Urinary bladder (tissue), 4 donors: ENCODE results near the gene FHL1. TPM values are rescaled to one million over a fixed set of nuclear protein-coding genes. Genes with fewer than 3 reads are reported as not detected.

ENCODE experiments used
- DNase-seq: peaks from one replicate; pipeline ENCODE4 v3.0.0-alpha.2; 2015; ENCODE audit errors: extremely low spot score
- H3K27ac ChIP-seq: one replicate; pipeline ENCODE4 v1.5.1; 2013; ENCODE audit warnings: low read depth, mild to moderate bottlenecking, moderate library complexity
- H3K36me3 ChIP-seq: one replicate; pipeline ENCODE4 v1.6.1; 2013; ENCODE audit warnings: mild to moderate bottlenecking, moderate library complexity; ENCODE audit not compliant: insufficient read depth
- H3K4me1 ChIP-seq: one replicate; pipeline ENCODE4 v1.6.1; 2013; ENCODE audit warnings: mild to moderate bottlenecking, moderate library complexity; ENCODE audit not compliant: insufficient read depth
- H3K4me3 ChIP-seq: one replicate; pipeline ENCODE4 v1.5.1; 2013; ENCODE audit warnings: low read depth, low read length
- WGBS: extraction: QIAGEN DNeasy Blood & Tissue Kit; methylation state at CpG from one replicate; pipeline ENCODE4 v1.1.7; 2013; 5-methylcytosine and 5-hydroxymethylcytosine counted together
- polyA plus RNA-seq: library from polyadenylated mRNA; stranded (reverse); fragments of 200-250 nt; gene quantifications from one replicate; pipeline ENCODE4 v1.2.3, GENCODE V29; 2013
- total RNA-seq: library from RNA; depleted of rRNA; stranded (reverse); fragments of >200 nt; gene quantifications from one replicate; pipeline ENCODE4 v1.2.3, GENCODE V29; 2014
- donor health status: healthy with polysubstance abuse.
- donor health status: healthy.

The FHL1 gene
- total and polyA plus RNA-seq, 2 donors, result 578 to 736 TPM

DNA sequence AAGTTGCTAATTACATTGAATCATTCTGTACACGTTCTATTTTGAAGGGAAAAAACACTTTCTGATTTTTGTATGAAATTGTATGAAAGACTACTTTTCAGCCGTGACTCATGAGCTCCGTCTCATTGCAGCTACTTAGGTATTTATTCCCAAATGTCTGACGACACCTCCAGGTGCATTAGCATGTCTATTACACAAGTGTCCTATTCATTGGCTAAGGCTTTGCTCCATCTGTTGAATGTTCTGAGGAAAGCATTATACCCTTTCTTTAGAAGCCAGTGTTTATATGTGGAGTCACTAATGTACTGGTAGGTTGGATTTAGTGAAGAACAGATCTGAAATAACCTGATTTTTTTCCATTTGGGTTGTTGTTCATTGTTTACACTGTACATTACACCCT, 52.0 kb downstream of the FHL1 start:
- H3K4me1 ChIP-seq, result no peaks in the 10 kb centered on the region
- WGBS, result 40% methylated on average over 4 of the region's 4 CpGs
- no peak overlapping the region for H3K4me3 ChIP-seq
- no peaks in the 10 kb centered on the region for H3K36me3 ChIP-seq
- DNase-seq, result no peak
- no peak overlapping the region for H3K27ac ChIP-seq

DNA sequence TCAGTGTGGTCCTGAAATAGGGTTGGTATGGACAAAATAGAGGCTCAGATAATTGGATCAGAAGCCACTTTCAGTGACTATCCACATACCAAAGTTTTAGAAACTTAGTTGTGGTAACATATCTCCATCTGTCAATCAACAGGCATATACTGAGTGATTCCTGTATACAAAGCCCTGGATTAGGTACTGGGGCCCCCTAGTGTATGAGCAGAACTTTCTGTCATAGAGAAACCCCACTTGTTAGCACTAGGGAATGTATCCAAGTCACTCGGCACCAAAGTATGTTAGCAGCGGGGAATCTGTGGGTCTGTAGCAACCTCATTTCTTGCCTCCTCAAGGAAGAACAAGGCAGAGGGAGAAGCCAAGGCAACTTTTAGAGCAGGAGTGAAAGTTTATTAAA, 53.1 kb downstream of the FHL1 start:
- 22% methylated on average over 2 of the region's 2 CpGs for WGBS
- H3K36me3 ChIP-seq, result no peaks in the 10 kb centered on the region
- no peak overlapping the region for H3K4me3 ChIP-seq
- DNase-seq, result no peak
- no peak overlapping the region for H3K27ac ChIP-seq
- no peaks in the 10 kb centered on the region for H3K4me1 ChIP-seq

DNA sequence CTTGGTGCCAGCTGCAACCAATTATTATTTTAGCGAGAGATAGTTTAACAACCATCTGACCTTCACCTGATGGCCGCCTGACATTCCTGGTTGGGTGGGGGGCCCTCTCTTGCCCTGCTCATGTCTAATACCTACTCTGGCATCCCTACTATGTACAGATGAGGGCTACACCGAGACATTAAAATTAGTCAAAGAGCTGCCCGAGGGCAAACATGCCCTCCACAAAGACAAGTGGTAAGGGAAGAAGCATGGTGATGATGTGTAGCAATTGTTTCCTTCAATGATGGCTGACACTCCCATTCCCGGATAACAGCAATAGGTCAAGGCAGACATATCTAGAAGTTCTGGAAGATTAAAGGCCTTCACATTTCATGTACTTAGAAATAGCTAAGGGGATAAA, 54.3 kb downstream of the FHL1 start:
- no peaks in the 10 kb centered on the region for H3K36me3 ChIP-seq
- WGBS, result 54% methylated on average over 5 of the region's 5 CpGs
- no peak overlapping the region for H3K4me3 ChIP-seq
- no peak overlapping the region for H3K27ac ChIP-seq
- no peaks in the 10 kb centered on the region for H3K4me1 ChIP-seq
- DNase-seq, result no peak

DNA sequence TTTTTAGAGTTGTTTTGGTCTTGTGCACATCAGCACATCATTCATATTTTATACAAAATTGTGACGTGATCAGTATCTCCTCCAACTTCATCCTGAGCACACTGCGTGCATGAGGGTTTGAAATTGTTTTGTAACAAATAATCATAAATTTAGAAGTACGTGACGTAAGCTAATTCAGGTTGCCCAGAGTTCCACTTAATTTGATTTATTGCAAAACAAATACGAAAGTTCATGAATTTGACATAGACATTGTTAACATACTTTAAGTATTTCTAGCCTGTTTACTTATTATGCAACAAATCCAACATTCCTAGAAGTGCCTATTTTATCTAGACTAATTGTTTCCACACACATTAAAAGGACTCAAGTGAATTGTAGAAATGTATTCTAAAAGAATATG, 55.6 kb downstream of the FHL1 start:
- no peaks in the 10 kb centered on the region for H3K4me1 ChIP-seq
- WGBS, result 22% methylated on average over 5 of the region's 5 CpGs
- no peak for DNase-seq
- H3K36me3 ChIP-seq, result no peaks in the 10 kb centered on the region
- H3K4me3 ChIP-seq, result no peak overlapping the region
- H3K27ac ChIP-seq, result no peak overlapping the region

DNA sequence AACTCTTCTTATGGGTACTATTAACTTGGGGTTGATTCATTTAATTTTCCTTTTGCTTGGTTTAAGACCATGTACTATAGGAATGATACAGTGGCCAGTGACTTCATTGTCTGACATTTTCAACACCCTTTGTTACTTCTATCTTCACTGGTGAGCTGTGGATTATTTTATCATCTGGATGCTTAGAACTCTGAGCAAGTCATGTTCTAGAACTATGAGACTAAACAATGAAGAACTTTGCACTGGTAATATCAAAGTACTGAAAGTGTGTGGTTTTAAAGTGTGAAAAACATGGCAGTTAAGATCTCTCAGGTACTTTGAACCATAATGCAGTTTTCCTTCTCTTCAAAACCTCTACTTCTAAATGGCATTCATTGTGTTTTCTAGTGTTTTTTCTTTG, 56.1 kb downstream of the FHL1 start:
- Histone ChIP-seq H3K27ac (no peak overlapping the region), H3K4me1 (no peaks in the 10 kb centered on the region), H3K36me3 (no peaks in the 10 kb centered on the region), H3K4me3 (no peak overlapping the region)
- DNase-seq, result no peak

DNA sequence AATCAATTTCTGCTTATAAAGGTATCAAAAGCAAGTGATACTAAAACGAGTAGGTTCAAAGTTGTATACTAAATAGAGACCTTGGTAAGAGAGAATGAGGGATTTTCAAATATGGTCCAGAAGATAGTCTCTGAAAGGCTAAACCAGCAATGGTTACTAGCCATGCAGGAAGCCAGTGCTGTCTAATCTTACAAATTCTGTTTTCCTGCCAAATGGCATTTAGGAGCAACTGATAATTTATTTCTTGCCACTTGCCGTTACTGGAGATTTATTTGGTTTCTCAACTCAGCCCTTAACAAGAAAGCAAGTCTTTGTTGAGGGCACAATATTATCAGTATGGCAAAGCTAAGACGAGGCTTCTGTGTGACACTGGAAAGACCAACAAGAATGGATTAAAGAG, 56.6 kb downstream of the FHL1 start:
- Histone ChIP-seq H3K36me3 (no peaks in the 10 kb centered on the region), H3K4me1 (no peaks in the 10 kb centered on the region), H3K4me3 (no peak overlapping the region), H3K27ac (no peak overlapping the region)
- 19% methylated on average over 3 of the region's 3 CpGs for WGBS
- no peak for DNase-seq

DNA sequence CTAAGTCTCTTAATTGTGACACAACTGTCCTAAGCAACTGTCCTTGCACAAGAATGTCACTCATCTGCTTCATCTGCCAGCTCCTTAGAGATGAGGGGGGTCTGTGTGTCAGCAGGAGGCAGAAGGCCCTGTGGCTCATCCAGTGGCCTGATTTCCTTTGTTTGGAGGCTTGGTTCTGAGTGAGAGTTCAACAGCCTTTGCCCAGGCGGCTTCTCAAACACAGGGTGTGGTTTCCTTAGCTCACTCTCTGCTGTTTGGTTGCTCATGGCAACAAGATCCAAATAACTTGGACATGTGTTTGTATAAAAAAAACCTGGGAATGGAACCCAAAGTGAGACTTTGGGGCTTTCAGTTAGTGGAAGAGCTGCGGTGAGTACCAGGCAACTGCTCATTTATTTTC, 57.2 kb downstream of the FHL1 start:
- H3K4me3 ChIP-seq, result no peak overlapping the region
- WGBS, result 10% methylated on average over 2 of the region's 2 CpGs
- no peak for DNase-seq
- no peaks in the 10 kb centered on the region for H3K36me3 ChIP-seq
- H3K27ac ChIP-seq, result no peak overlapping the region
- no peaks in the 10 kb centered on the region for H3K4me1 ChIP-seq

DNA sequence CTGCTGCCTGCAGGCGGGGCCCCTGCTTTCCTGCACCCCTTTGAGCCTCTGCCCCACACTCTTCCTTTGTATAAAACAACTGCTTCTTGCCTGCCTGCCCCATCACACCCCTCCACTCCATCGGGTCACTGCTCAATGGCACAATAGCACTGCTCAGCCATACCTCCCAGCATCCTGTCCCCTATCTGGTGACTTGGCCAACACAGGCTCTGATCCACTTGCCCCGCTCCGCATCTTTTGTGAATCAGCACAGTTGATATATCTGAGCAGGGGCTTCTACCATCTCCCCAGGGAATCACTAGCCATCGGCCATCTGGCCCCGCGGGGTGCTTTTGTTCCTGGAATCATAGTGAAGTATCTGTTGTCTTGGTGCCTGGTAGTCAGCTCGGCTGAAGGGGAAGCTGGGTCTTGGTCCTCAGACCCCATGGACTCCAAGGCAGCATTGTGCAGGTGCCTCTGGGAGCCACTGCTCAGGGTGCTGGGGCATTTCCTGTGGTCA, 58.6 kb downstream of the FHL1 start:
- Histone ChIP-seq H3K4me3 (no peak overlapping the region), H3K4me1 (no peaks in the 10 kb centered on the region), H3K27ac (no peak overlapping the region), H3K36me3 (peaks cover 3% of the 10 kb centered on the region)
- 64% methylated on average over 8 of the region's 8 CpGs for WGBS
- no peak for DNase-seq

DNA sequence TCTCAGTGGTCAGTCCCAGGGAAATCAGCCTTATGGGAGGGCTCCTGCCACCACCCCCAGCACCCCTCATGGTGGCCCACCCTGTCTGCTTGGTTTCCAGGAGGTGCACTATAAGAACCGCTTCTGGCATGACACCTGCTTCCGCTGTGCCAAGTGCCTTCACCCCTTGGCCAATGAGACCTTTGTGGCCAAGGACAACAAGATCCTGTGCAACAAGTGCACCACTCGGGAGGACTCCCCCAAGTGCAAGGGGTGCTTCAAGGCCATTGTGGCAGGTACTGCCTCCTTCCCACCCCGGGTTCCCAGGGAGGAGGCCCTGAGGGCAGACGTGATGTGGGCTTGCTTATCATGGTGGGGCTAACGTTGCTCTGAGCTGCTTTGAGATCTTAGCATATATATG, 59.6 kb downstream of the FHL1 start:
- Histone ChIP-seq H3K36me3 (peaks cover 3% of the 10 kb centered on the region), H3K4me3 (no peak overlapping the region), H3K4me1 (no peaks in the 10 kb centered on the region), H3K27ac (no peak overlapping the region)
- 61% methylated on average over 6 of the region's 6 CpGs for WGBS
- no peak for DNase-seq

DNA sequence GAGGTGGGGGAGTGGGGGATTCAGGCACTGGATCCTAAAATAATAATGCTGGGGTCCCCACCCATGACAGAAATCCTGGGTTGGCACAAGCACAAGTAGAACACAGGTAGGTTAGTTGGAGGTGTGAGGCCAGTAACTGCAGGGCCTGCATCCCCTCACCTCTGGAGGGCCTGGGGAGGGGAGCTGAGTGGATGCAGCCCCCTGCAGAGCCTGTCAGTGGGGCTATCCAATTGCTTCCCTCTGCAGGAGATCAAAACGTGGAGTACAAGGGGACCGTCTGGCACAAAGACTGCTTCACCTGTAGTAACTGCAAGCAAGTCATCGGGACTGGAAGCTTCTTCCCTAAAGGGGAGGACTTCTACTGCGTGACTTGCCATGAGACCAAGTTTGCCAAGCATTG, 60.2 kb downstream of the FHL1 start:
- no peaks in the 10 kb centered on the region for H3K4me1 ChIP-seq
- no peak overlapping the region for H3K4me3 ChIP-seq
- H3K27ac ChIP-seq, result no peak overlapping the region
- H3K36me3 ChIP-seq, result peaks cover 3% of the 10 kb centered on the region
- WGBS, result 57% methylated on average over 4 of the region's 4 CpGs
- DNase-seq, result no peak

DNA sequence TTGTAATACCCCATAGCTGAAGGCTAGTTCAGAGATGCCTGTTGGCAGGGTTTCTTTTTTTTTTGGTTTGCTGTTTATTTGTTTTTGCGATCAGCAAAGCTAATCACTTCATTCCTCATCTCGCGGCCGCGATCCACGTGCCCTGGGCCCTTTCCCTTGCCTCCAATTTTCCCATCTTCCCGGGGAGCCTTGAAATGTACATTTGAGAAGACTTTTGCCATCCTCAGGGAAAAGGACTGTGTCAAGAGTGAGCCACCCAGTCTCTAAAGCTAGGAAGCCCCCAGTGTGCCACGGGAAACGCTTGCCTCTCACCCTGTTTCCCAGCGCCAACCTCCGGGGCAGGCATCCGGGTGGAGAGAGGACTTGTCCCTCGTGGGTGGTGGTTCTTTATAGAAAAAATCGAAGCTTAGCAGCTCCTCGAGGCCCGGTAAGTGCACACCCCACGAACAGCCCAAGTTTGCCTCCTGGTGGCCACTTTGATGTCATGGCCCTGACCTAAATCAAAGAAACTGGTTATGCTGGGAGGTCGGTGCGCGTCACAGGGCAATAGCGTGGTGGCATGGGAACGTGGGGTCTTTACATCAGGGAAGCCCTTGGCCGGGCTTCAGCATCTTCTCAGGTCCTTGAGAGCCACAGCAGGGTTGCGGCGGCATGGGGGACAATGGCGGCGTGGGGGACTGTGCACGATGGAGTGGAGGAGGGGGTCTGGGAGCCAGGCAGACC, 61.8 kb downstream of the FHL1 start:
- Histone ChIP-seq H3K4me1 (no peaks in the 10 kb centered on the region), H3K27ac (peak overlapping the region; percentile 69), H3K36me3 (peaks cover 3% of the 10 kb centered on the region), H3K4me3 (no peak overlapping the region)
- no peak for DNase-seq
- WGBS, result 30% methylated on average over 28 of the region's 28 CpGs

DNA sequence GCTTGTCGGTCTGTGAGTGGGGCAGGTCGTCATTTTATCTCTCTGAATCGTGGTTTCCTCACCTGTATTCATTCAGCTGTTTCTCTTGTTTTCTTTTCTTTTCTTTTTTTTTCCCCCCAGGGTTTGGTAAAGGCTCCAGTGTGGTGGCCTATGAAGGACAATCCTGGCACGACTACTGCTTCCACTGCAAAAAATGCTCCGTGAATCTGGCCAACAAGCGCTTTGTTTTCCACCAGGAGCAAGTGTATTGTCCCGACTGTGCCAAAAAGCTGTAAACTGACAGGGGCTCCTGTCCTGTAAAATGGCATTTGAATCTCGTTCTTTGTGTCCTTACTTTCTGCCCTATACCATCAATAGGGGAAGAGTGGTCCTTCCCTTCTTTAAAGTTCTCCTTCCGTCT, 62.4 kb downstream of the FHL1 start:
- Histone ChIP-seq H3K27ac (no peak overlapping the region), H3K4me1 (no peaks in the 10 kb centered on the region), H3K36me3 (peaks cover 3% of the 10 kb centered on the region), H3K4me3 (no peak overlapping the region)
- 48% methylated on average over 9 of the region's 9 CpGs for WGBS
- no peak for DNase-seq

DNA sequence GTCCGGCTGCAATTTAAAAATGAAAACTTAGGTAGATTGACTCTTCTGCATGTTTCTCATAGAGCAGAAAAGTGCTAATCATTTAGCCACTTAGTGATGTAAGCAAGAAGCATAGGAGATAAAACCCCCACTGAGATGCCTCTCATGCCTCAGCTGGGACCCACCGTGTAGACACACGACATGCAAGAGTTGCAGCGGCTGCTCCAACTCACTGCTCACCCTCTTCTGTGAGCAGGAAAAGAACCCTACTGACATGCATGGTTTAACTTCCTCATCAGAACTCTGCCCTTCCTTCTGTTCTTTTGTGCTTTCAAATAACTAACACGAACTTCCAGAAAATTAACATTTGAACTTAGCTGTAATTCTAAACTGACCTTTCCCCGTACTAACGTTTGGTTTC, 62.9 kb downstream of the FHL1 start:
- Histone ChIP-seq H3K27ac (no peak overlapping the region), H3K36me3 (peaks cover 3% of the 10 kb centered on the region), H3K4me3 (no peak overlapping the region), H3K4me1 (no peaks in the 10 kb centered on the region)
- DNase-seq, result no peak
- WGBS, result 45% methylated on average over 7 of the region's 7 CpGs

DNA sequence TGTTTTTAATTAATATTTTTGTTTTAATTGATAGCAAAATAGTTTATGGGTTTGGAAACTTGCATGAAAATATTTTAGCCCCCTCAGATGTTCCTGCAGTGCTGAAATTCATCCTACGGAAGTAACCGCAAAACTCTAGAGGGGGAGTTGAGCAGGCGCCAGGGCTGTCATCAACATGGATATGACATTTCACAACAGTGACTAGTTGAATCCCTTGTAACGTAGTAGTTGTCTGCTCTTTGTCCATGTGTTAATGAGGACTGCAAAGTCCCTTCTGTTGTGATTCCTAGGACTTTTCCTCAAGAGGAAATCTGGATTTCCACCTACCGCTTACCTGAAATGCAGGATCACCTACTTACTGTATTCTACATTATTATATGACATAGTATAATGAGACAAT, 63.5 kb downstream of the FHL1 start:
- Histone ChIP-seq H3K36me3 (peaks cover 3% of the 10 kb centered on the region), H3K4me3 (no peak overlapping the region), H3K4me1 (no peaks in the 10 kb centered on the region), H3K27ac (no peak overlapping the region)
- 63% methylated on average over 5 of the region's 5 CpGs for WGBS
- DNase-seq, result no peak
